ENCODE results near the gene WFDC1.

The WFDC1 gene

DNA sequence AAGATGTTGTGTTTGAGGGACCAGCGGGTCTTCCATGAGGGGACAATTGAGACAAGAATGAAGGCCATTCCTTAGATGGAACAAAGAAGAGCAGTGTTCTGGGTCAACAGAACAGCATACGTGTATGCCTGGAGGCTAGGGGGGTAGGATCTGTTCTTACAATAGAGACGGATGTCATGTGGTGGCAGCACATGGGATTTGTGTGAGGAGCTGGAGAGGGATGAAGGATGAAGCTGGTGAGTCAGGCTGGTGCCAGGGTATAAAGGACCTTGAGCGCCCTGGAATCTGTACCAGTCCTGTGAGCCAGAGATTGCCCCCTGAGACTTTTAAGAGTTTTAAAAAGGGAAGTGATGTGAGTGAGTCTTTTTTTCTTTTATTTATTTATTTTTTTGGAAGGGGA is 22.8 kb upstream of the WFDC1 start:
- no peak overlapping the region for H3K4me3 ChIP-seq (ENCODE audit: low read length)
- DNase-seq (ENCODE audit: low read depth), result no peak
- TF ChIP-seq, protein P1, sequence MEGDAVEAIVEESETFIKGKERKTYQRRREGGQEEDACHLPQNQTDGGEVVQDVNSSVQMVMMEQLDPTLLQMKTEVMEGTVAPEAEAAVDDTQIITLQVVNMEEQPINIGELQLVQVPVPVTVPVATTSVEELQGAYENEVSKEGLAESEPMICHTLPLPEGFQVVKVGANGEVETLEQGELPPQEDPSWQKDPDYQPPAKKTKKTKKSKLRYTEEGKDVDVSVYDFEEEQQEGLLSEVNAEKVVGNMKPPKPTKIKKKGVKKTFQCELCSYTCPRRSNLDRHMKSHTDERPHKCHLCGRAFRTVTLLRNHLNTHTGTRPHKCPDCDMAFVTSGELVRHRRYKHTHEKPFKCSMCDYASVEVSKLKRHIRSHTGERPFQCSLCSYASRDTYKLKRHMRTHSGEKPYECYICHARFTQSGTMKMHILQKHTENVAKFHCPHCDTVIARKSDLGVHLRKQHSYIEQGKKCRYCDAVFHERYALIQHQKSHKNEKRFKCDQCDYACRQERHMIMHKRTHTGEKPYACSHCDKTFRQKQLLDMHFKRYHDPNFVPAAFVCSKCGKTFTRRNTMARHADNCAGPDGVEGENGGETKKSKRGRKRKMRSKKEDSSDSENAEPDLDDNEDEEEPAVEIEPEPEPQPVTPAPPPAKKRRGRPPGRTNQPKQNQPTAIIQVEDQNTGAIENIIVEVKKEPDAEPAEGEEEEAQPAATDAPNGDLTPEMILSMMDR (IDR thresholded peaks at IDR 0.05; ENCODE audit: insufficient read depth, low read depth, low read length, missing control alignments), result no peak

DNA sequence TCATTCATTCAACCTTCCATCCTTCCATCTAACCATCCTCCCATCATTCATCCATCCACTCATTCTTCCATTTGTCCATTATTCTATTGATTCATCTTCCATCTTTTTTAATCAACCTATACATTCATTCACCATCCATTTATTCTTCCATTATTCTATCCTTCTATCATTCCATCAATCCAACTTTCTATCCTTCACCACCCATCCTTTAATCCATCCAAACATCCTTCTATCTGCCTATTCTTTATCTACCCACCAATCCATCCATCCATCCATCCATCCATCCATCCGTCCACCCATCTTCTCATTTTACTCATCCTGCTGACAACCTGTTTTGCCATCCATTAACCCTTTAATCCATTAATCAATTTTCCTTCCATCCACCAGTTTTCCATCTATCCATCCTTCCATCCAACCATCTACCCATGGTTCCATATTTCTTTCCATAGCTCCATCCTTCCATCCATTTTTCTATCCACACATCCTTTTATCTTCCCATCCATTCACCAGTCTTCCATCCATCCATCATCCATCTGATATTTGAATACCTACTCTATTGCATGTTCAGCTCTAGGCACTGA is 21.8 kb upstream of the WFDC1 start:
- DNase-seq (ENCODE audit: low read depth), result no peak
- H3K4me3 ChIP-seq (ENCODE audit: low read length), result no peak overlapping the region
- TF ChIP-seq, protein P1 (IDR thresholded peaks at IDR 0.05; ENCODE audit: insufficient read depth, low read depth, low read length, missing control alignments), result no peak

DNA sequence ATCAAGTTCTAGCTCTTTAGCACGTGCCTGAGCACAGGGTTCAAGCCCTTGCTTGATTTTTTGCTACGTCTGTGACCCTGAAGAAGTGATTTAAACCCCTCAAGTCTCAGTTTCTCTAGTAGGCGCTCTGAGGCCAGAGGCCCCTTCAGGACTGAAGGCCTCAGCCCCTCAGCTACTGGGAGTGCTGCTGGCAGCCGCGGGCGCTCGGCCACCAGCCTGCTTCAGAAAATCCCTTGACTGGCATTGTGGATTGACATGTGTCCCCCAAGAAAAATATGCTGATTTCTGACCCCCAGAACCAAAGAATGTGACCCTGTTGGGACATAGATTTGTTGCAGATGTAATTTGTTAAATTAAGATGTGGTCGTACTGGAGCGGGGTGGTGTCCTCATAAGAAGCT is 20.2 kb upstream of the WFDC1 start:
- DNase-seq (ENCODE audit: low read depth), result no peak
- TF ChIP-seq, protein P1 (IDR thresholded peaks at IDR 0.05; ENCODE audit: insufficient read depth, low read depth, low read length, missing control alignments), result no peak
- no peak overlapping the region for H3K4me3 ChIP-seq (ENCODE audit: low read length)

DNA sequence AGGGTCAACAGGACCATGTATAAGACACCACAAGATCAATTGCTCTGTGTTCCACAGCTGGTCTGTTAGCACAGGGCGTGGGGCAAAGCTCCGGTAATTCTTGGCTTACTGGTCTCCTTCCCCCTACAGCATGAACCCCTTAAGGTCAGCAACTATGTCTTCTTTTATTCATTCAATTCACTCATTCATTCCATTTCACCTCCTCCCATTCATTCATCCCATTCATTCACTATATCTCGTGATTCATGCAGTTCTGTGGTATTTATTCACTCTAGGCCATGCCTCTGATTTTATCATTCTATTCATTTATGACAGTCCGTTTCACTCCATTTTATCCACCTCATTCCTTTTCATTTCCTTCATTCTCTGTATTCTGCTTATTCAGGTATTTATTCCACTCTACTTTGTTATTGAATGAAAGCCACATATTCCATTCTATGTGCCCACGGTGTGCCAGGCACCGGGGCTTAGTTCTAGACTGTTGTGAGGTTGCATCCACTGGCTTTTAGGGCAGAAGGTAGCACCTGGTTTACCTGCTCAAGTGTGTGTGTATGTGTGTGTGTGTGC is 19.0 kb upstream of the WFDC1 start:
- DNase-seq (ENCODE audit: low read depth), result no peak
- H3K4me3 ChIP-seq (ENCODE audit: low read length), result no peak overlapping the region
- TF ChIP-seq, protein P1 (IDR thresholded peaks at IDR 0.05; ENCODE audit: insufficient read depth, low read depth, low read length, missing control alignments), result no peak

DNA sequence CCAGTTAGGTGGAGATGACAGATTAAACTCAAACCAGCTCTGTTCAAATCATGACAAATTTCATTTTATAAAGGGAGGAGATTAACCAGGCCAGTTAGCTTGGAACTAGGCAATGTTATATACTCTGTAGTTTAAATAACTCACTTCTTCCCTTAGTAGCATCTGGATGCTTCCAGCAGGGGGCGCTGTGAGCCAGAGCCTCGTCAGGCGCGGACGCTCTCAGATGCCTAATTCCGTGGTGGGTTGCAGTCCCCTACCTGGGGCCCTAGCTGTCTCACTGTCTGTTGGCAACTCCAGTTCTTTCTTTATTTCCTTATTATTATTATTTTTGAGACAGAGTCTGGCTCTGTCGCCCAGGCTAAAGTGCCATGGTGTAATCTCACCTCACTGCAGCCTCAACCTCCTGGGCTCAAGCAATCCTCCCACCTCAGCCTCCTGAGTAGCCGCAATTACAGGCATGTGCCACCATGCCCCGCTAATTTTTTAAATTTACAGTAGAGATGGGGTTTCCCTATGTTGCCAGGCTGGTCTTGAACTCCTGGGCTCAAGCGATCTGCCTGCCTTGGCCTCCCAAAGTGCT is 17.3 kb upstream of the WFDC1 start:
- peak; percentile 60 for DNase-seq (ENCODE audit: low read depth)
- H3K4me3 ChIP-seq (ENCODE audit: low read length), result no peak overlapping the region
- TF ChIP-seq, protein P1 (IDR thresholded peaks at IDR 0.05; ENCODE audit: insufficient read depth, low read depth, low read length, missing control alignments), result peak; percentile 88

DNA sequence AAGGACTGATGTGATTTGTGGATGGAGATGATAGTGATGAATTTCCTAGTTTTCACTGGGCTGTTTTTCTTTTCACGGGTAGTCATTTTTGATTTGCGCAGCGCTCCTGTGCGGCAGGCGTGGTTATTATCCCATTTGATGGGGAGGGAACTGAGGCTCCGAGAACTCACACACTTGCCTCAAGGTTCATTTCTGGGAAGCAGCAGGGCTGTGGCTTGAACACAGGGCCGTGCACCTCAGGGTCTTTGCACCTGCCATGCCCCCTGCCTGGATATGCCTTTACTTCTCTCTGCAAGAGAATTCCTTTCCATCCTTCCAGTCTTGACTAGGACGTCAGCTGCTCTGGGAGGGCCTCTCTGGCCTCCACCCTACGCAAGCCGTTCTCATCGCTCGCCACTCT is 16.3 kb upstream of the WFDC1 start:
- TF ChIP-seq, protein P1 (IDR thresholded peaks at IDR 0.05; ENCODE audit: insufficient read depth, low read depth, low read length, missing control alignments), result no peak
- no peak for DNase-seq (ENCODE audit: low read depth)
- no peak overlapping the region for H3K4me3 ChIP-seq (ENCODE audit: low read length)

DNA sequence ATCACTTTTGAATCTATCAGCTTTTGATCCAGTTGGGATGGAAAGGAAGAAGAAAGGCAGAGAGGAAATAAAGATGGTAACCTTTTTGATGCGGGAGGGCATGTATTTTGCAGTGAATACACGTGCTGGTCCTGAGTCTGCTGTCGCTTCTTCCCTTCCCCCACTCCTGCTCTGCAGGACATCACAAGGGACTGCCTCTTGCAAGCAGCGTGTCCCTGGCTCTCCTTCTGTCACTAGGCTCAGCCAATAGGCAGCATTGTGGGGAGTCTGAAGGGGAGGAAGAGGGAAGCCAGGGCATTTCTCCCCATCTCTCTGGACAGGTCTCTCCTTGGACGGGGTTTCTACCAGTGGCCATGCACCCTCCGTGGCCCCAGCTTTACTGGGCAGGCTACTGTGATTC is 15.7 kb upstream of the WFDC1 start:
- TF ChIP-seq, protein P1 (IDR thresholded peaks at IDR 0.05; ENCODE audit: insufficient read depth, low read depth, low read length, missing control alignments), result no peak
- DNase-seq (ENCODE audit: low read depth), result no peak
- H3K4me3 ChIP-seq (ENCODE audit: low read length), result no peak overlapping the region
